ENCODE data around the gene IQGAP3. TPM values are rescaled to one million over a fixed set of nuclear protein-coding genes. Genes with fewer than 3 reads are reported as not detected.

Gene IQGAP3
- total RNA-seq, 2 donors from 2014 or later: 28.6 to 36.9 TPM

DNA sequence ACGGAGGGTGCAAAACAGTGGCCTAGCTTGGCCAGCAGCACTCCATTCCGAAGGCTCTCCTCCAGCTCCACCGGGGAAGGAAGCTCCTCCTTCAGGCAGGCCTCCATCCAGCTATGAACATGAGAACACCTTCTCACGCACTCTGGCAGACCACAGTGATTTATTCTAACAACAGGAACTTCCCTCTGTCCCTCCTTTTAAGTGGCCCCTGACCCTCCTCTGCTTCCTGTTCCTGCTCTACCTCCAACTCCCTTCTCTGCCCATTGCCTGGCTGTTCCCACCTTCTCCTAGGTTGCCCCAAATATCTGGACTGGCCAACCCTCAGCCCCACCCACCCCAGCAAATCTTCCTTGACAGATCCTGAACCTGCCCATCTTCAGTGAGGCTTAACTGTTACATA lies 5.9 kb downstream of the IQGAP3 start:
- no peaks in the 10 kb centered on the region for H3K27me3 ChIP-seq (ENCODE audit: control insufficient read depth, insufficient read depth, low read length, poor library complexity, severe bottlenecking)
- H3K4me3 ChIP-seq (ENCODE audit: low read length): no peak overlapping the region
- H3K9me3 ChIP-seq (ENCODE audit: control insufficient read depth, low read length): no peaks in the 10 kb centered on the region
- WGBS, 2 experiments (ENCODE audit: insufficient coverage in 1 of 2, insufficient read length in 1 of 2): 92 to 98% methylated on average over 4 of the region's 4 CpGs
- H3K36me3 ChIP-seq (ENCODE audit: control insufficient read depth, insufficient read depth, low read length): peaks cover 58% of the 10 kb centered on the region
- H3K36me3 Mint-ChIP-seq (ENCODE audit: low read depth): peaks cover 27% of the 10 kb centered on the region
- no peaks in the 10 kb centered on the region for H3K4me1 ChIP-seq (ENCODE audit: control insufficient read depth, insufficient read depth, low read length)
- no peak for DNase-seq
- H3K27me3 Mint-ChIP-seq (ENCODE audit: insufficient read depth): no peaks in the 10 kb centered on the region
- no peak overlapping the region for H3K27ac Mint-ChIP-seq
- H3K9me3 Mint-ChIP-seq: no peaks in the 10 kb centered on the region
- no peak overlapping the region for H3K27ac ChIP-seq (ENCODE audit: low read depth, low read length)
- TF ChIP-seq, protein P1, sequence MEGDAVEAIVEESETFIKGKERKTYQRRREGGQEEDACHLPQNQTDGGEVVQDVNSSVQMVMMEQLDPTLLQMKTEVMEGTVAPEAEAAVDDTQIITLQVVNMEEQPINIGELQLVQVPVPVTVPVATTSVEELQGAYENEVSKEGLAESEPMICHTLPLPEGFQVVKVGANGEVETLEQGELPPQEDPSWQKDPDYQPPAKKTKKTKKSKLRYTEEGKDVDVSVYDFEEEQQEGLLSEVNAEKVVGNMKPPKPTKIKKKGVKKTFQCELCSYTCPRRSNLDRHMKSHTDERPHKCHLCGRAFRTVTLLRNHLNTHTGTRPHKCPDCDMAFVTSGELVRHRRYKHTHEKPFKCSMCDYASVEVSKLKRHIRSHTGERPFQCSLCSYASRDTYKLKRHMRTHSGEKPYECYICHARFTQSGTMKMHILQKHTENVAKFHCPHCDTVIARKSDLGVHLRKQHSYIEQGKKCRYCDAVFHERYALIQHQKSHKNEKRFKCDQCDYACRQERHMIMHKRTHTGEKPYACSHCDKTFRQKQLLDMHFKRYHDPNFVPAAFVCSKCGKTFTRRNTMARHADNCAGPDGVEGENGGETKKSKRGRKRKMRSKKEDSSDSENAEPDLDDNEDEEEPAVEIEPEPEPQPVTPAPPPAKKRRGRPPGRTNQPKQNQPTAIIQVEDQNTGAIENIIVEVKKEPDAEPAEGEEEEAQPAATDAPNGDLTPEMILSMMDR (conservative IDR thresholded peaks at IDR 0.05): no peak
- H3K9ac ChIP-seq (ENCODE audit: extremely low read depth, low read length, poor library complexity, severe bottlenecking): no peak overlapping the region
- H3K4me1 Mint-ChIP-seq: peaks cover 6% of the 10 kb centered on the region
- H3K4me3 Mint-ChIP-seq: no peak overlapping the region

DNA sequence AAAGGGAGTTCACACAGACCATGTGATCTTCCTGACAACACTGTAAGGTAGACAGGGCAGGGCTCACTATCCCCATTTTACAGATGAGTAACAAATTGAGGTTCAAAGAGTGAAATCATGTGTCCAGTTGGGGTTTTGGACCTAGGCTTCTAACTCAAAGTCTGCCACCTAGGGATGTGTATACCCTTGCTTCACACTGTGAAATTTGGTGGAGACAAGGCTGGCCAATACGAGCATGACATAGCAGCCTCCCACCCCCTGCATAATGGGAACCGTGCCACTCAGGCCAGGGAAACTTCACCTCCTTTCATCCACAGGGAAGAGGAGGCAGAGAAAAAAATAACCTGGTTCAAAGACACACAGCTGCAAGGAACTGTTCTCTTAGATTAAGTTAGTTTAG lies 6.8 kb downstream of the IQGAP3 start:
- no peak overlapping the region for H3K27ac ChIP-seq (ENCODE audit: low read depth, low read length)
- no peaks in the 10 kb centered on the region for H3K27me3 ChIP-seq (ENCODE audit: control insufficient read depth, insufficient read depth, low read length, poor library complexity, severe bottlenecking)
- Mint-ChIP-seq H3K27me3 (ENCODE audit: insufficient read depth) (no peaks in the 10 kb centered on the region), H3K27ac (no peak overlapping the region), H3K36me3 (ENCODE audit: low read depth) (peaks cover 31% of the 10 kb centered on the region), H3K9me3 (no peaks in the 10 kb centered on the region), H3K4me1 (peaks cover 2% of the 10 kb centered on the region), H3K4me3 (no peak overlapping the region)
- peaks cover 3% of the 10 kb centered on the region for H3K4me1 ChIP-seq (ENCODE audit: control insufficient read depth, insufficient read depth, low read length)
- no peak overlapping the region for H3K9ac ChIP-seq (ENCODE audit: extremely low read depth, low read length, poor library complexity, severe bottlenecking)
- WGBS, 2 experiments (ENCODE audit: insufficient coverage in 1 of 2, insufficient read length in 1 of 2): 93% methylated on average over 2 of the region's 2 CpGs; no CpG with 5 or more reads in 1 of the 2 experiments
- no peaks in the 10 kb centered on the region for H3K9me3 ChIP-seq (ENCODE audit: control insufficient read depth, low read length)
- DNase-seq: no peak
- peaks cover 63% of the 10 kb centered on the region for H3K36me3 ChIP-seq (ENCODE audit: control insufficient read depth, insufficient read depth, low read length)
- TF ChIP-seq, protein P1 (conservative IDR thresholded peaks at IDR 0.05): no peak
- no peak overlapping the region for H3K4me3 ChIP-seq (ENCODE audit: low read length)

DNA sequence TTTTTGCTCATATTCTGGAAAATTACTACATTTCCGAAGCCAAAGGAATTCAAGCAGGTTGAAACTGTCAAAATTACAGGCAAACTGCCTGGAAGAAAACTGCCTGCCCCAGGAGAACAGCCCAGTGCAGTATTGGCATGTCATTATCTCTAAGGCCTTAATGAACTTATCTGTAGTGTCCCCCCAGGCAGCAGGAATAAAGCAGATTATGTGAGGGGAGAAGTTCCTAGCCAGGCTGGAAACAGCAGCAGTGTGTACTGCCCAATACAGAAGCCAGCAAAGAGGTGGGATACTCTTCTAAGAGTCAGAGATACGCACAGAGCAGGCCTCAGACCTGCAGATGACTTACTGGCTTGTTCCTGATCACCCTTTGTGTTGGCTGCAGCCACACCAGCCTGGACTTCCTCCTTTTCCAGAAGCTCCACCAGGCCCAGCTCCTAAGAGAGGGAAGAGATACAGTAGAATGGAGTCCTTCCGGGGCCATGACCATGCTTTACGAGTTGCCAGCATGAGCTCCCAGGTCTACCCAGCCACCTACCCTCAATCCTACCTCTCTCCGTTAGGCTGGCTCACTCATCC lies 11.7 kb downstream of the IQGAP3 start:
- 63 to 73% methylated on average over 3 to 5 of the region's 5 CpGs for WGBS, 2 experiments (ENCODE audit: insufficient coverage in 1 of 2, insufficient read length in 1 of 2)
- H3K9me3 Mint-ChIP-seq: no peaks in the 10 kb centered on the region
- no peaks in the 10 kb centered on the region for H3K27me3 Mint-ChIP-seq (ENCODE audit: insufficient read depth)
- peaks cover 28% of the 10 kb centered on the region for H3K36me3 Mint-ChIP-seq (ENCODE audit: low read depth)
- Histone ChIP-seq H3K9me3 (ENCODE audit: control insufficient read depth, low read length) (no peaks in the 10 kb centered on the region), H3K4me1 (ENCODE audit: control insufficient read depth, insufficient read depth, low read length) (peaks cover 10% of the 10 kb centered on the region), H3K9ac (ENCODE audit: extremely low read depth, low read length, poor library complexity, severe bottlenecking) (peak overlapping the region; percentile 30), H3K36me3 (ENCODE audit: control insufficient read depth, insufficient read depth, low read length) (peaks cover 57% of the 10 kb centered on the region), H3K4me3 (ENCODE audit: low read length) (no peak overlapping the region), H3K27me3 (ENCODE audit: control insufficient read depth, insufficient read depth, low read length, poor library complexity, severe bottlenecking) (no peaks in the 10 kb centered on the region), H3K27ac (ENCODE audit: low read depth, low read length) (no peak overlapping the region)
- H3K27ac Mint-ChIP-seq: no peak overlapping the region
- TF ChIP-seq, protein P1 (conservative IDR thresholded peaks at IDR 0.05): no peak
- H3K4me3 Mint-ChIP-seq: no peak overlapping the region
- peaks cover 11% of the 10 kb centered on the region for H3K4me1 Mint-ChIP-seq
- no peak for DNase-seq

Measured in endodermal cell (in vitro differentiated cells).